Spinal cord (tissue), 10 donors: Measurements from ENCODE around the gene CFAP100. TPM values are rescaled to one million over a fixed set of nuclear protein-coding genes. Genes with fewer than 3 reads are reported as not detected.

Source experiments
- DNase-seq, 6 donors: peaks; one replicate each; pipeline versions ENCODE4 v3.0.0 to v3.0.0-alpha.2; 2013 to 2015; ENCODE audit warnings: low spot score in 6 of 6, low read depth in 4 of 6
- H3K27ac ChIP-seq: one replicate; pipeline ENCODE4 v1.5.1; 2013; ENCODE audit warnings: low read depth, low read length, control low read depth
- H3K27me3 ChIP-seq: one replicate; pipeline ENCODE4 v1.6.1; 2013; ENCODE audit warnings: low read length; ENCODE audit not compliant: control insufficient read depth, insufficient read depth
- H3K36me3 ChIP-seq: one replicate; pipeline ENCODE4 v1.6.1; 2013; ENCODE audit warnings: low read length; ENCODE audit not compliant: control insufficient read depth, insufficient read depth
- H3K4me1 ChIP-seq: one replicate; pipeline ENCODE4 v1.6.1; 2013; ENCODE audit warnings: low read length; ENCODE audit not compliant: control insufficient read depth, insufficient read depth
- H3K4me3 ChIP-seq: one replicate; pipeline ENCODE4 v1.5.1; 2013; ENCODE audit warnings: low read depth, low read length, control low read depth
- H3K9me3 ChIP-seq: one replicate; pipeline ENCODE4 v1.6.1; 2013; ENCODE audit warnings: low read length; ENCODE audit not compliant: control insufficient read depth, insufficient read depth
- WGBS: methylation state at CpG from one replicate; pipeline ENCODE4 v1.1.5; 2013; ENCODE audit warnings: missing lambda C conversion rate; ENCODE audit not compliant: insufficient coverage; 5-methylcytosine and 5-hydroxymethylcytosine counted together
- polyA plus RNA-seq, 2 donors: library from polyadenylated mRNA; unstranded; fragments of 120-200 nt; gene quantifications; one replicate each; pipeline ENCODE4 v1.2.1, GENCODE V29; 2013; ENCODE audit not compliant: insufficient read length in 2 of 2
- total RNA-seq, 2 donors: library from RNA; depleted of rRNA in 1 of 2; stranded (reverse); fragments of 120-200 nt in 1 of 2; fragments of >200 nt in 1 of 2; gene quantifications; one replicate each; pipeline versions ENCODE4 v1.2.3 to v1.2.4, GENCODE V29; 2013 to 2014
- donor health status: healthy.

The CFAP100 gene
- total and polyA plus RNA-seq, 4 donors = 2.2 to 16.6 (median 14.4) TPM

- H3K9me3 ChIP-seq = no peaks in the 10 kb centered on the region
- no peak for DNase-seq
- no peak overlapping the region for H3K27ac ChIP-seq
- H3K4me1 ChIP-seq = peaks cover 4% of the 10 kb centered on the region
- WGBS = 52% methylated on average over 5 of the region's 6 CpGs
- no peaks in the 10 kb centered on the region for H3K27me3 ChIP-seq
- no peak overlapping the region for H3K4me3 ChIP-seq
- peaks cover 58% of the 10 kb centered on the region for H3K36me3 ChIP-seq
Measured at GRCh38 chr3:126454437-126455198, 59.9 kb downstream of the CFAP100 start.

DNA sequence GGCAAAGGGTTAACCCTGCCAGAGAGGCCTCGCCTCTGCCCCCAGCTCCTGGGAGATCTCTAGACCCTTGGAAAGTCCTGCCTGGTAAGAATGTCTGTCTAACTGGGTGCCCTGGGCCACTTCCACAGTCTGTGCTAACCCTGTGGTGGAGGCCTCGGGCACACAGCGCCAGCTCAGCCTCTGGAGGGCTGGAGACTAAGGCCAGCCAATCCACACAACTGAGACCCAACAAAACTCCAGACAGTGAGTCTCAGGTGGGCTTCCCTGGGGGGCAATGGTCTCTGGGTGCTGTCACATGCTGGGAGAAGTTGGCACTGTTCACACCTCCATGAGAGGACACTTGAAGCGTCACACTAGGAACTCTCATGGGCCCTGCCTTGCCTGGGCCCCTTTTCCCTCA lies 61.5 kb downstream of the CFAP100 start:
- H3K9me3 ChIP-seq = no peaks in the 10 kb centered on the region
- peaks cover 56% of the 10 kb centered on the region for H3K36me3 ChIP-seq
- WGBS = 92% methylated on average over 4 of the region's 4 CpGs
- no peaks in the 10 kb centered on the region for H3K27me3 ChIP-seq
- peaks cover 4% of the 10 kb centered on the region for H3K4me1 ChIP-seq
- no peak overlapping the region for H3K27ac ChIP-seq
- no peak overlapping the region for H3K4me3 ChIP-seq
- DNase-seq = no peak

DNA sequence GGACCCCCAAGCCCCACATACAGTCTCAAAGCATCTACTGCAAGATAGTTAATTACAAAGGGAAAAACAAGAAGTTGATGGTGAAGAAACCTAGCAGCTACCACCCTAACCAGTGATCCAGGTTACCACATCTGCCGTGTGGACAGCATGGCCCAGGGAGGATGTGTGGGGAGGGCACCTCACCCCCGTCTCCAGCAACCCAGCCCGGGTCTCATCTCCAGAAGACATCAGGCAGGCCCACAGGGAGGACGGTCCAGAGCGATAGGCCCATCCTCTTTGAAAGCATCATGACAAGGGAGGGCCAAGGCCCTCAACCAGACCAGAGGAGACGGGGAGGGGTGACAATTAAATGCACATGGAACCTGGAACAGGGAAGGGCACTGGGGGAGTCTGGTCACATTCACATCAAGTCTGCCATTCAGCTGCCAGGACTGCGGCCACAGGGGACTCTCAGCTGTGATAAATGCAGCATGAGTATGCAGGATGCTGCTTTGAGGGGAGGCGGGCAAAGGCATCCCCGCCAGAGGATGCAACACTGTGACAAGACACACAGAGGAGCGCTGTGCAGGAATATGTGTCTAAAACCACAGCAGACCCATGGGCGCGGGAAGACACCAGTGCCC lies 62.2 kb downstream of the CFAP100 start:
- Histone ChIP-seq H3K36me3 (peaks cover 56% of the 10 kb centered on the region), H3K27me3 (no peaks in the 10 kb centered on the region), H3K4me1 (peaks cover 4% of the 10 kb centered on the region), H3K27ac (no peak overlapping the region), H3K9me3 (no peaks in the 10 kb centered on the region), H3K4me3 (no peak overlapping the region)
- DNase-seq = no peak
- WGBS = 95% methylated on average over 9 of the region's 12 CpGs

DNA sequence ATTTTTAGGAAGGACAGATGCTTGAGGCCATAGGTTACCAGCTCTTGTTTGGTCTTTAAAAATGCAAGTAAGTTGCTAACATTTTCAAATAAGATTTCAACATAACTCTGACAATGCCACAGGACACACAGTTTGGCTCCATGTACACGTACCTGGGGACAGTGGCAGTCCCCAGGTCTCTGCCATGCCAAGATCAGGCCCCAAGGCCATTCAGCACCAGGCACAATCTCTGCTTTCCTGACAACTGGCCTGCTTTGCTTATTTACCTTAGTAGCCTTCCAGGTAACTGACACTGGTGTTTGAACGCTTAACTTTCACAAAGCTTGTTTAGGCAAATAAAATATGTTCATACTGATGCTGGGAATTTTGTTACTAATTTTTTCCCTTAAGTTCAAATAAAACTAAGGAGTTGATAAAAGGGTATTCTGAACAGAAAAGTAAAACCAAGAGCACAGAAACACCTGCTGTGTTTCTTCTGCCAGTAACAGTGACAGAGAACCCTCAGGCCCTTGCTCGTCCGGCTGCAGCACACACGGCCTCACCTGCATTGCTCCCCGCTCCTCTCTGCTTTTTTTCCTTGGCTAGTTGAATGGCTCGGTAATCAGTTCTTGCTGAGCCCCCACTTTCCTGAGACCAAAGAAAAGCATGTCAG lies 64.5 kb downstream of the CFAP100 start:
- DNase-seq = no peak
- H3K9me3 ChIP-seq = no peaks in the 10 kb centered on the region
- H3K27ac ChIP-seq = no peak overlapping the region
- no peak overlapping the region for H3K4me3 ChIP-seq
- no peaks in the 10 kb centered on the region for H3K4me1 ChIP-seq
- H3K36me3 ChIP-seq = peaks cover 69% of the 10 kb centered on the region
- 93% methylated on average over 5 of the region's 7 CpGs for WGBS
- H3K27me3 ChIP-seq = no peaks in the 10 kb centered on the region

GRCh38 chr3:126459763-126460127 lies 65.0 kb downstream of the CFAP100 start:
- H3K36me3 ChIP-seq = peaks cover 74% of the 10 kb centered on the region
- 91% methylated on average over 9 of the region's 9 CpGs for WGBS
- no peak overlapping the region for H3K4me3 ChIP-seq
- no peaks in the 10 kb centered on the region for H3K9me3 ChIP-seq
- H3K27me3 ChIP-seq = no peaks in the 10 kb centered on the region
- no peak overlapping the region for H3K27ac ChIP-seq
- H3K4me1 ChIP-seq = no peaks in the 10 kb centered on the region
- no peak for DNase-seq

- Histone ChIP-seq H3K27me3 (no peaks in the 10 kb centered on the region), H3K4me3 (no peak overlapping the region), H3K4me1 (no peaks in the 10 kb centered on the region), H3K36me3 (peaks cover 80% of the 10 kb centered on the region), H3K9me3 (no peaks in the 10 kb centered on the region), H3K27ac (no peak overlapping the region)
- no peak for DNase-seq
- 96% methylated on average over 7 of the region's 7 CpGs for WGBS
Measured at GRCh38 chr3:126460381-126460780, 65.7 kb downstream of the CFAP100 start.

GRCh38 chr3:126461450-126462070 lies 66.9 kb downstream of the CFAP100 start:
- Histone ChIP-seq H3K4me1 (peaks cover 5% of the 10 kb centered on the region), H3K36me3 (peaks cover 83% of the 10 kb centered on the region), H3K27ac (no peak overlapping the region), H3K9me3 (no peaks in the 10 kb centered on the region), H3K27me3 (no peaks in the 10 kb centered on the region), H3K4me3 (no peak overlapping the region)
- no peak for DNase-seq
- WGBS = 98% methylated on average over 17 of the region's 17 CpGs

GRCh38 chr3:126463521-126463920 lies 68.8 kb downstream of the CFAP100 start:
- no peak overlapping the region for H3K4me3 ChIP-seq
- no peak for DNase-seq
- H3K4me1 ChIP-seq = peaks cover 11% of the 10 kb centered on the region
- H3K27ac ChIP-seq = no peak overlapping the region
- peaks cover 85% of the 10 kb centered on the region for H3K36me3 ChIP-seq
- H3K9me3 ChIP-seq = no peaks in the 10 kb centered on the region
- no peaks in the 10 kb centered on the region for H3K27me3 ChIP-seq
- WGBS = 89% methylated on average over 1 of the region's 2 CpGs

- Histone ChIP-seq H3K36me3 (peaks cover 89% of the 10 kb centered on the region), H3K9me3 (no peaks in the 10 kb centered on the region), H3K4me1 (peaks cover 11% of the 10 kb centered on the region), H3K27ac (no peak overlapping the region), H3K4me3 (no peak overlapping the region), H3K27me3 (no peaks in the 10 kb centered on the region)
- WGBS = 54% methylated on average over 3 of the region's 4 CpGs
- DNase-seq = no peak
Measured at GRCh38 chr3:126464093-126464492, 69.4 kb downstream of the CFAP100 start.
